ENCODE results near the gene LRRC25.
"Not testable (repeated sequence)": the region's sequence is repeated elsewhere in the genome, so short reads cannot be mapped to it uniquely, and the experiment has no call there.

The LRRC25 gene

GRCh38 chr19:18402455-18403248 is 5.2 kb upstream of the LRRC25 start:
- not testable (repeated sequence) for DNase-seq (ENCODE audit: low read depth)

GRCh38 chr19:18401580-18402112 is 4.2 kb upstream of the LRRC25 start:
- no peak for DNase-seq (ENCODE audit: low read depth)

GRCh38 chr19:18399008-18399407 is 1.6 kb upstream of the LRRC25 start:
- no peak for DNase-seq (ENCODE audit: low read depth)

- DNase-seq (ENCODE audit: low read depth), result no peak
Measured at GRCh38 chr19:18396471-18397241, 766 bp downstream of the LRRC25 start.

- no peak for DNase-seq (ENCODE audit: low read depth)
Measured at GRCh38 chr19:18393836-18394235, 3.6 kb downstream of the LRRC25 start.

- DNase-seq (ENCODE audit: low read depth), result no peak
Measured at GRCh38 chr19:18392926-18393325, 4.5 kb downstream of the LRRC25 start.

- no peak for DNase-seq (ENCODE audit: low read depth)
Measured at GRCh38 chr19:18392417-18392816, 5.0 kb downstream of the LRRC25 start.

- no peak for DNase-seq (ENCODE audit: low read depth)
Measured at GRCh38 chr19:18391509-18392075, 5.8 kb downstream of the LRRC25 start.

- no peak for DNase-seq (ENCODE audit: low read depth)
Measured at GRCh38 chr19:18390065-18390907, 7.1 kb downstream of the LRRC25 start.

- DNase-seq (ENCODE audit: low read depth), result no peak
Measured at GRCh38 chr19:18389726-18390064, 7.7 kb downstream of the LRRC25 start.

GRCh38 chr19:18388960-18389725 is 8.3 kb downstream of the LRRC25 start:
- no peak for DNase-seq (ENCODE audit: low read depth)

- DNase-seq (ENCODE audit: low read depth), result peak; percentile 76
Measured at GRCh38 chr19:18388100-18388959, 9.1 kb downstream of the LRRC25 start.

GRCh38 chr19:18386543-18387271 is 10.7 kb downstream of the LRRC25 start:
- no peak for DNase-seq (ENCODE audit: low read depth)

- DNase-seq (ENCODE audit: low read depth), result no peak
Measured at GRCh38 chr19:18385675-18386542, 11.5 kb downstream of the LRRC25 start, which contains the start of gene GDF15. Gene GDF15, plus strand, starts transcription at chr19:18386158. Its CDS starts 32 bp downstream, at chr19:18386190.

GRCh38 chr19:18385359-18385674 is 12.1 kb downstream of the LRRC25 start:
- no peak for DNase-seq (ENCODE audit: low read depth)

- no peak for DNase-seq (ENCODE audit: low read depth)
Measured at GRCh38 chr19:18384775-18385174, 12.6 kb downstream of the LRRC25 start.

- DNase-seq (ENCODE audit: low read depth), result not testable (repeated sequence)
Measured at GRCh38 chr19:18383622-18384021, 13.8 kb downstream of the LRRC25 start.

- DNase-seq (ENCODE audit: low read depth), result no peak
Measured at GRCh38 chr19:18380843-18381242, 16.6 kb downstream of the LRRC25 start.
